ENCODE data around the gene FEV.
A peak's percentile ranks its signal among the peaks of the same experiment; 100 is the strongest.

FEV gene

GRCh38 chr2:218985021-218985324, at the start of gene FEV:
Gene FEV (minus strand): TSS chr2:218985184. CDS start chr2:218985075, 109 bp downstream.
- no peak for DNase-seq (ENCODE audit: low read depth)

DNA sequence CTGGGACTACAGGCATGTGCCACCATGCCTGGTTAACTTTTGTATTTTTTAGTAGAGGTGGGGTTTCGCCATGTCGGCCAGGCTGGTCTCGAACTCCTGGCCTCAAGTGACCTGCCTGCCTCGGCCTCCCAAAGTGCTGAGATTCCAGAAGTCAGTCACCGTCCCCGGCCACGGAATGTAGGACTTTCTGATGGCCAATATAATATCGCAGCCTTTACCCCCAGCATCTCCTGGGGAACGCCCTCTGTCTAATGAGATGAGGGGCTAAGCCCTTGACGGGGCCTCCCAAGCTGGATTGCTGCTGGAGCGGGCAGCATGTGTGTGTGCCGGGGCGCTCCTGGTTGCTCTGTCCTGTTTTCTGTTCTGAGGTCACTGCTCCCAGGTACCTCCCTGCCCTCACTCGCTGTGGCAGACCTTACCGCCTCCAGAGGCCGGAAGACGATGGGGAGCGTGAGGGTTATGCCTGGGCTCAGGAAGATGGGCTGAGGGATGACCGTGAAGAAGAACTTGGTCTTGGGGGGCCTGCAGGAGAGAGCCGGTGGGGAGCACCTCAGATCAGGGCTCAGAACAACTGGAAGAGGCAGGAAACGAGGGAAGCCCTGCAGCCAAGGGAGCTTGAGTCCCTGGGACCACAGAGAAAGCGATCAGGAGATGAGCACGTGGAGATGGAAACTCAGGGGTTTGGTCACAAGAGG, 47.2 kb upstream of the FEV start:
- DNase-seq (ENCODE audit: low read depth), result no peak

DNA sequence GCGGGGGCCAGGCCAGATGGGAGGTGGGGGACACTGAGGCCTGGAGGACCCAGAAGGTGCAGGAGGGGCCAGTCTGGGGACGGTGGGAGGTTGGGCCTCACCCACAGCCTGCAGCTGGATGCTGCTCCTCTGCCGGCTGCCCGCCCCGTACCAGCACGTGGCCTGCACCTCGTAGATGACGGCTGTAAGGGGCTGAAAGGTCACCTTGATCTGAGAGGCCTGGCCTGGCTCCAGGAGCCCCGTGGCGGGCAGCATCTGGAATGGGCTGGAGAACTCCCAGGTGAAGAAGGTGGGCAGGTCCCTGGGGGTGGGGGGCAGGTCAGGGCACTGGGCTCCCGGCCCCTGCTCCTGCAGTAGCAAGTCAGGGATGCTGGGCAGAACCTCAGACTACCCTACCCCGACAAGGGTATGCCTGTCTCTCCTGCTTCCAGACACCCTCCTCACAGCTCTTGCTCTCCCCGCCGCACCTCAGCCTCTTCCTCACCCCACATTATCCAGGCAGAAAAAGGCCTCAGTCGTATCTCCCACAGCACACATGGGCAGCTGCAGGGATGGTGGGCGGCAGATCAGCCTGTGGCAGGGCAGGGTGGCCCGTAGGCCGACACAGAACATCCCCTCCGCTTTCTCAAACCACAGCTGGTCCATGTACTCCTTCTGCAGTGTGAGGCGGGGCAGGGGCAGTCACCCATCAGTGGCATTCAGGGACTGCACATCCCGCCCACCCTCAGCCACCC, 46.2 kb upstream of the FEV start:
- DNase-seq (ENCODE audit: low read depth), result no peak

GRCh38 chr2:219030177-219030940, 45.4 kb upstream of the FEV start:
- no peak for DNase-seq (ENCODE audit: low read depth)

GRCh38 chr2:219029829-219030165, 44.8 kb upstream of the FEV start:
- peak; percentile 51 for DNase-seq (ENCODE audit: low read depth)

- no peak for DNase-seq (ENCODE audit: low read depth)
Observed at GRCh38 chr2:219028996-219029828, 44.2 kb upstream of the FEV start.

DNA sequence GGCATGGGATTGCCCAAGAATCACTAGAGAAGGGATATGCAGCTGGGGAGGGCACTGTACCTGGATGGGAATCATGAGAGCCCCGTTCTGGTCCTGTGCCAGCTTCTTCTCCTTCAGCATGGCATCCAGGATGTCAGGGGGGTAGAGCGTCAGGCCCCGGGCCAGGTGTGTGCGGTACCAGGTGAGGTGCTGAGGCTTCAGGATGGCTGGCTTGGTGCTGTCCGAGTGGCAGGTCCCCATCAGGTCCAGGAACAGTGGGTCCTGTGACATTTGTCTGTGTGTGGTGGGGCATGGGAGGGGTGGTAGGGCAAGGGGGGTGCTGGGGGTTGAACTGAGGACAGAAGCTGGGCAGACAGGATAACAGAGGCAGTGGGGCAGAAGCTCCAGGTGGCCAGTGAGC, 43.2 kb upstream of the FEV start:
- DNase-seq (ENCODE audit: low read depth), result no peak

DNA sequence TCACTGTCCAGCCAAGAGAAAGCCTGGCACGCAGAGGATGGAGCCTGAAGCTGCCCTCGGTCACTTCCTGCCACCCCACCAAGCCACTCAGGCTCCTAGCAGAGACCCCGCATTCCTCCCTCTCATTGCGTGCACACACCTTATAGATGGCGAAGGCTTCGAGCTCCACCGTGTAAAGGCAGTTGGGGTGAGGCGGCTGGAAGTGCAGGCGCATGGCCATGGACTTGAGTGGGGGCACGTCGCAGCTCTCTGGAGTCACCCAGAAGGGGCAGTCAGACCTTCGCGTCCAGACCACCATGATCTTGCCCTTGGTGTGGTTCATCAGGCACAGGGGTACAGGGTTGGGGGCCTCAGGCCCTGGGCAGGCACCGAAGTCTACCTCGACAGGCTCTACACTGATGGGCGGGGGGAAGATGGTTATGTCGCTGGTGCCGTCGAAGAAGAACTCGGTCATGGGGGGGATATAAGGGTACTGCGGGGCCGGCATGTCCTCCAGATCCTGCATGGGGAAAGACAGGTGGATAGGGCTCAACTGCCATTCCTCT, 42.6 kb upstream of the FEV start:
- DNase-seq (ENCODE audit: low read depth), result no peak

GRCh38 chr2:219026946-219027345, 42.0 kb upstream of the FEV start:
- no peak for DNase-seq (ENCODE audit: low read depth)

- no peak for DNase-seq (ENCODE audit: low read depth)
Observed at GRCh38 chr2:219025637-219026585, 40.9 kb upstream of the FEV start.

DNA sequence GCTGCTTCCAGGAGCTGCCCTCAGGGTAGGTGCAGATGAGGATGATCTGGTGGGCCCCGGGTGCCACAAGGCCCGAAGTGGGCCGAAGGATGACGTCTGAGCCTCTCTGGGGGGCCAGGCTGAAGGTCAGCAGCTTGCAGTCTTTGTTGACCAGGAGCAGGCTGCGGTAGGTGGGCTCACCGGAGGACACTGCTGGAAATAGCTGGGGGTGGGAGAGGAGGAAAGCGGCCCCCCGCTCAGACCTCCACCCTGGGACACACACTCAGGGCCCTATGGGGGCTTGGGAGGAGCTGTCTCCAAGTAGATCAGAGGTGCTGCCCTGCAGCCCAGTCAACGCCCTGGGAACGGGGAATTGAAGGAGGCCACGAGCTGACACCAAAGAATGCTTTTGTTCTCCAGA, 39.1 kb upstream of the FEV start:
- no peak for DNase-seq (ENCODE audit: low read depth)

DNA sequence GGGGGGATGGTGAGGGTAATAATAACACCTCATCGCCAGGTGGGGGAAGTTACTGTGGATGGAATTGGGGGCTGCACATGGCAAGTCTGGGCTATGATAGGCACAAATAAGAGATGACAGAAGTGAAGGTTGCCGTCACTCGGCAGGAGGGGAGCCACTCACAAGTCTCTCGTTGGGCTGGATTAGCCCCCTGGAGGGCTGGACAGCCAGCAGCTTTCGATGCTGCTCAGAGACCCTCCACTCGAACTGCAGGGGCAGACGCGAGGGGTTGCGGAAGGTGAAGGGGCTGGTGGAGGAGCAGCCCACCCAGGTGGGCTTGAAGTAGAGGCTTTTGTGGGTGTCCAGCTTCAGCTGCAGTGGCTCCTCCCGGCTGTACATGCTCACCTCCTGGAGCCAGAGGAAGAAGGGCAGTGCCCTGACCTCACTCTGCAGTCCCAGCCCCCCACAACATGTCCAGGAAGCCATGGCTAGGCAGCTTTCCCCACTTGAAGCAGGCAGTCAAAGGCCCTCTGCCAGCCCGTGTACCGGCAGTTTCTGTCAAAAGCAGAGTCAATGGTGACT, 38.1 kb upstream of the FEV start:
- DNase-seq (ENCODE audit: low read depth), result no peak

GRCh38 chr2:219022616-219023015, 37.6 kb upstream of the FEV start:
- DNase-seq (ENCODE audit: low read depth), result no peak

DNA sequence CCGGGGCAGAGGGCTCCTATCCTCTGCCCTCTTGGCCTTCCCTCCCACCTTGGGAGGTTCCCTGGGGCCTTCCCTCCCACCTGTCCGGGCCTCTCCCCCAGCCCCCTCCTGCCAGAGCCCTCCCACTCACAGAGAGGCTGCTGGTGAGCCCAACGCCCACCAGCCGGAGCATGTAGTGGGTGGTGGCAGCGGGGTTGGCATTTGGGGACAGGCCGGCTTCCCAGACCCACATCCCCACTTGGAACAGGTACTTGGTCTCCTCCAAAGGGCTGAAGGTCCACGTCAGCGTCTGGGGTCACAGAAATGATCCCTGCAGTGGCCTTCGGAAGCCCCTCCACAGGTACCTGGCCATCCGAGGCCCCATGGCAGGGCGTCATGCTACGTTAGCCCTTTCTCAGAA, 37.1 kb upstream of the FEV start:
- no peak for DNase-seq (ENCODE audit: low read depth)

DNA sequence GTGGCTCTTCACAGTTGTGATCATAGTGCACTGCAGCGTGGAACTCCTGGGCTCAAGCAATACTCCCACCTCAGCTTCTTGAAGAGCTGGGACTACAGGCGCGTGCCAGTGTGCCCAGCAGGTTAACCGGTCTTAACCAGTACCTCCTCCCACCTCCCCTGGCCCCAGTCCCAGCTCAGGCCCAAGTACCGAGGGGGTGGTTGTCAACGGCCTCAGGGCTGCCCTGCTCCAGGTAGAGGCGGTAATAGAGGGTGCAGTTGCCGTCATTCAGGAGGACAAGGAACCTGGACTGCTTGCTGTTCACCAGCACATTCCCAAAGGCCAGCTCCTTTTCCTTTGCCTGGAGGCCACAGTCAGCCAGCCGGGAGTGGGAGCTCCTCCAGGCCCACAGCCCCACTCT, 36.6 kb upstream of the FEV start:
- no peak for DNase-seq (ENCODE audit: low read depth)

DNA sequence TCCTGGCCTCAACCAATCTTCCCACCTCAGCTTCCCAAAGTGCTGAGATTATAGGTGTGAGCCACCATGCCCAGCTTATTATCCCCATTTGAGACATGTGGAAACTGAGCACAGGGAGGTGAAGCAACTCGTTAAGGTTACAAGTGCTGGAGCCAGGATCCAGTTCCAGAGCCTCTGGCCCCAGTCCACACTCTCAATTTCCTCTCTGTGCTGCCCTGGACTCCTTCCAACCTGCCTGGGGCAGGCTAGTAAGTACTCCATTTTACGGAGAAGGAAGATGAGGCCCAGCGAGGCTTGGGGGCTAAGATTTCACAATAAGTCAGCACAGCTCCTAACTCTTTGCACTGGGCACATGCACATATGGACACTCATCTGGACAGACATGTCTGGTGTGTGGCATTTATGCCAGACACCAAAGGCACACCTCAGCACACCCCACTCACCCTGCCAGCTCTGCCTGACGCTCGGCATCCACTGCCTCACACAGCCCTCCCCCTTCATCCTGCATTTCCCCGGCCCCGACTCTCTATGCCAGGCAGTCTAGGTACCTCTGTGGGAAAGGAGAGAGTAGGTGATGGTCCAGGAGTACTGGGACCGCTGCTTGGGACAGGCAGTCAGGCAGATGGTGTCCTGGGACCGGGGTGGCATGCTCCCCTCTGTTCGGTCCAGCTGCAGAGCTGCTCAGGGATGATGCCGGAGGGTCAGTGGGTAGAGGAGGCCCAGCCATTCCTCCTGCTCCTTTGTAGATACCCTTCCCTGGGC, 35.8 kb upstream of the FEV start:
- no peak for DNase-seq (ENCODE audit: low read depth)

DNA sequence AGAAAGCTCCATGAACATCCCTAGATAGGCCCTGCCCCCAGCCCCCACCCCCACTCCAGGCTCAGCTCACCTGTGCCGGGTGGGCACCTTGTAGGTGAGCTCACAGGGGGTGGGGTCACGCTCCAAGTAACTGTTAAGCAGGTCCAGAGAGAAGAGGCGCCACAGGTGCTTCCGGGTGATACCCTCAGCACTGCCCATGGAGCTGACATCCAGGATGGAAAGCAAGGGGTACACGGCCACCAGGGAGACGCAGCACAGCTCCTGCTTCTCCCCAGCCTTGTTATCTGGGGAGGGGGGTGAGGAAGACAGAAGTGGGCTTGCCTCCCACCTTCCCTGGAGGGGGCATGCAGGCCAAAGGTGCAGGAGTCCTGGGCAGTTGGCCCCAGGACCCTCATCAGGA, 34.5 kb upstream of the FEV start:
- DNase-seq (ENCODE audit: low read depth), result no peak

GRCh38 chr2:219018726-219019125, 33.7 kb upstream of the FEV start:
- no peak for DNase-seq (ENCODE audit: low read depth)

DNA sequence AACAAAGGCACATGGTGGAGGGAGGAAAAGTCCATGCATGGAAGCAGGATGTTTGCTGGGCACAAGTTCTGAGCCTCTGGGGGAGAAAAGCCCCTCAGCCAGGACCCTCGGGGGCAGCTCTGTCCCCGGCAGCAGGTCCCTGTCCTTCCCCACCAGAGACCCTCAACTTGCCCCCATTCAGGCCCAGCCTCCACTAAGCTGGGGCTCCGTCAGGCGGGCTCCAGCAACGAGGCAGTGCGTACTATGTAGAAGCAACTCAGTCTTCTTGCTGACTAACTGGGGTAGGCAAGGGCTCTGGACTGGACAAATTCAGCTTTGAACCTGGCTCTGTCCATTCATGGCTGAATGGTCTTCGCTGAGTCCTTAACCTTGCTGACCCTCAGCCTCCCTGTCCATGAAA, 33.3 kb upstream of the FEV start:
- no peak for DNase-seq (ENCODE audit: low read depth)
